HG03565 (cell line): ENCODE results near the gene PEPD.

Experiments
- ATAC-seq: cut with Tn5 transposase; IDR thresholded peaks from one replicate; pipeline ENCODE4 v1.9.1; 2021; ENCODE audit warnings: mild to moderate bottlenecking, moderate library complexity; ENCODE audit not compliant: unreplicated experiment

PEPD gene

DNA sequence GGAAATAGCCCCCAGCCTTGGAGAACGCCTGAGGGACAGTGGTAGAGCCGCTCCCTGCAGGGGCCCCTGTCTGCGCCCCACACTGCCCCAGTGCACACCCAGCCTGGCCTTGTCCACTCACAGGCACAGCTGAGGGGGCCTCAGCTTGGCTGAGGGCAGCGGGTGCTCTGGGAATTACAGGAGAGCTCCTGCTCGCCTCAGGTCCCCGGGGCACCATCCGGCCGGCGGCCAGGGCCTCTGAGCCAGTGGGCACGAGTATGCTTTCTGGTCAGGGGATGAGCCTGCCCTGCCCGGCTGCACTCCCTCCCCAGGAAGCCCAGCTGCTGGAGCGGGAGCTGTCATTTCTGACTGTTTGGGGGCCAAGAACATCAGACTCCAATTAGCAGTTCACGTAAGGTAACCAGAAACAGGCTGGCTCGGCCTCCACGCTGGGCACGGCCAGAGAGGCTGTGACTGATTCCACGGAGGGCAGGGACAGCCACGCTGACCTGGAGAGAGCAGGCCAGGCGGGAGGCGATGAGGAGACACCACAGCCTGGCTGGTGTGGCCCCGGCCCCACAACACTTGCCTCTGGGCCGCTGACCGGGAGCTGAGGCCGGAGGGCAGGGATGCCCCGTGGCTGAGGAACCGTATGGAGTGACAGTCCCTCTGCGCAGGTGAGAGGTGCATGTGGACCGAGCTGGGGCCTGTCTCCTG, 132.7 kb downstream of the PEPD start:
- ATAC-seq, result no peak

DNA sequence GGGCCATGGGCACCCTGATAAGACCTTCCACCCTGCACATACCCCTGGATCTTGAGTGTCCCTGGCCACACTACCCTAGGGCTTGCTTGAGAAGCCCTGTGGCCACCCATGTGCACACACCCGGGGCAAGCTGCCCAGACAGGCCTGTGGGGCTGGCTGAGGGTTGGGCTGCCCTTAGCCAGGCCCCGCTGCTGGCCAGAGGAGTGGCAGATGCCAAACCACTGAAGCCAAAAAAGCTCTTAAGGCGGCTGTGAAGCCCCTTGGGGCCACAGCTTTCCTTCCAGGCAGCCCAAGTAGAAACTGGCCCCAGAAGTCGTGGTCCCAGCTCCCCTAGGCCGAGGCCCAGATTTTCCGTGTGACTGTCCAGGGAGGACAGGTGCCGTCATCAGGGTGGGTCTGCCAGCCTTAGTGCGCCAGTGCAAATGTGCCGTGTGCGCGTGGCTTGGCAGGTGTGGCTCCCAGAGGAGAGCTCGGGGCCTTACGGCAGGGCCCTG, 133.3 kb downstream of the PEPD start:
- no peak for ATAC-seq

DNA sequence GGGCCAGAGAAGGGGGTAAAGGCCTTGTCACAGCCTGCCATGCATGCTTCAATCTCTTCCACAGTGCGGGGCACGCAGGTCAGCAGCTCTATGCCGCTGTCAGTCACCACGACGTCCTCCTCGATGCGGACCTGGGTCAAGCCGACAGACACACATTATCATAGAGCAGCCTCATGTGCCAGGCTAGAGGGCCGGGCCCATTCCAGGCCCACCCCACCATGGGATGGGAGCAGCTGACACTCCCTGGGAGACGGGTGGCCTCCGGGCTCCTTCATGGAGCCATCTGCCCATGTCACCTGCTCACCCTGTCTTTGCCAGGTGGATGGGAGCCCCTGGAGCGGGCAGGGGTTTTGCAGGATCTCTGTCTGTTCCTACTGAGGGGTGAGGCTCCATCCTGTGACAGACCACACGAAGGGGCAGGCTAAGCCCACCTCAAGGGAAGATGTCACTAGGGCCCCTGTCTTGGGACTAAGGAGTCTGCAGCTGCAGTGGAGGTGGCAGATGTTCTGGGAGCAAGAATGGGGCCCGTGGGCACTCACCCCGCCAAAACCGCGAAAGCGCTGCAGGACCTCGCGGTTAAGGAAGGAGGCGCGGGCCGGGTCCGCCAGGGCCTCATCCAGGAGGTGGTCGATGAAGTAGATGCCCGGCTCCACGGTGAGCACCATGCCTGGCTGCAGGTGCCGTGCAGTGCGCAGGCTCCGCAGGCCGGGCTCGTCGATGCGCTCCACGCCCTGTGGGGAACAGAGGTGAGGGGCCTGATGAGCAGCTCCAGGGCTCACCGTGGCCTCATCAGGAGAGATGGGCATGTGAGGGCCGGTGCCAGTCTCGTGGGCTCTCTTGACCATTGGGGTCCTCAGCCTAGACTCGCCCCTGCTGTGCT, 134.0 kb downstream of the PEPD start:
- no peak for ATAC-seq

DNA sequence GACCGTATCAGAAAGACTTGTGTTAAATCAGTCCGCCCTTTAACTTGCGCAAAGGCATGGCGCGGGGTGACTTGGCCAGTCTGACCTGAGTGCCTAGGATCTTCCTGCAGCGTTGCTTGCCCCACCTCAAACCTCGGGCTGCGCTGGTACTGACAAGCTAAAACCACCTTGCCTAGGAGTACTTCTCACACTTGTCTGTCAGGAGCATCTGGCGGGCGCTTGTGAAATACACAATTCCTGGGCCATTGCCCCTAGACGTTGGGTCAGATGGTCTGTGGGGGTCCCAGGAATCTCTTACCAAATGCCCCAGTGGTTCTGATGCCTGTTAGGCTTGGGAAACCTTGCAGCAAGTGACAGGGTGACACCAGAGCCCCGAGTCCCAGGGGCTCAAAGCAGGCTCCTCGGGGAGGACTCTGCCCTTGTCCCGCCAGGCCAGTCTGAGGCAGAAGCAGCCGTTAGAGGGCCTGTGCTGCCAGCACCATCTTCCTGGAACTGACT, 135.2 kb downstream of the PEPD start:
- no peak for ATAC-seq

DNA sequence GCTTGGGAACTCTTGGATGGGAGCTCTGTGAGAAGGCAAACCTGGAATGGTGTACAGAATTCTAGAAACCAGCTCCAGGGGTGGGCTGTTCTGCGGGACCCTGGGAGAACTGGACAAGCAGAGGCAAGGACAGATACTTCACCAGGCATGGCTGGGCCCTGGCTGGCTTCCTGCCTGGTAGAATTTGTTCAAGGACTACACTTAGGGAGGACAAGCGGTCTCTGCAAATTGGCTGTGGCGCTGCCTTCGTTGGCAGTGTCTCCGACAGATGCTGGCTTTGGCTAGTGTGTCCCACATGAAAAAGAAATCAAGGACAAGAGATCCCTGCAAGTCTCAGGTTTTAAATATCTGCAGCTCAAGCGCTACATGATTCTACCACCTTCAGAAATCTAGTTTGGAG, 135.6 kb downstream of the PEPD start:
- no peak for ATAC-seq

DNA sequence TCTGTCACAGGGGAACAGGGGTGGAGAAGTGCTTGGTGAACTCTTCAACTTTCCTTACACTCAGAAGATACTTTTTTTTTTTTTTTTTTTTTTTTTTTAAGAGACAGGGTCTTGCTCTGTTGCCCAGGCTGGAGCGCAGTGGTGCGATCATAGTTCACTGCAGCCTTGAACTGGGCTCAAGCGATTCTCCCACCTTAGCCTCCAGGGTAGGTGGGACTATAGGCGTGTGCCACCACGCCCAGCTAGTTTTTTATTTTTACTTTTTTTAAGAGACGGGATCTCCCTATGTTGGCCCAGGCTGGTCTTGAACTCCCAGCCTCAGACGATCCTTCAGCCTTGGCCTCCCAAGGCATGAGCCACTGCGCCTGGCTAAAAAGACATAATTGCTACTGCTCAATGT, 136.6 kb downstream of the PEPD start:
- ATAC-seq, result no peak

DNA sequence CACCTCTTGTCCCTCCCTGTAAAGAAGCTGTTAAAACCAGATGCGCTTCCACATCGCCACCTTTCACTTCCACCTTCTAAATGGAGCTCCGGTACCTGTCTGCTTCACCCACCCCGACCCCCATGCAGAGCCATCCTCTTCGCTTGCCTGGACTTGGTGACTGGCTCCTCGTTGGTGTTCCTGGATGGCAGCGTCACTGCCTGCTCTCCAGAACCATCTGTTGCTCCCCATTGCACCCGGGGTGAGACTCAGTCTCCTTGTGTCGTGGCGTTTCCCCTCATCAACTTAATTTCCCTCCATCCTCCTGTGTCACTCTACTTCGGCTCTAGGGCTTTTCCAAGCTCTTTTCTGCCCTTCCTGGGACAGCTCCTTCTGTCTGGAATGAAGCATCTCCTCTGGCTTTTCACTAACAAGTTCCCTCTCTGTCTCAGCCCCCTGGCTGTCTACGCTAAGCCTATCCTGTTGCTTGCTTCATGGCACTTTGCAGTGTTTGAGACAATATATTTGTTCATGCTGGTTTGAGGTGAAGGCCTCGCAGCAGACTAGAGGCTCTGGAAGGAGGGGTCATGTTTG, 137.8 kb downstream of the PEPD start:
- no peak for ATAC-seq

DNA sequence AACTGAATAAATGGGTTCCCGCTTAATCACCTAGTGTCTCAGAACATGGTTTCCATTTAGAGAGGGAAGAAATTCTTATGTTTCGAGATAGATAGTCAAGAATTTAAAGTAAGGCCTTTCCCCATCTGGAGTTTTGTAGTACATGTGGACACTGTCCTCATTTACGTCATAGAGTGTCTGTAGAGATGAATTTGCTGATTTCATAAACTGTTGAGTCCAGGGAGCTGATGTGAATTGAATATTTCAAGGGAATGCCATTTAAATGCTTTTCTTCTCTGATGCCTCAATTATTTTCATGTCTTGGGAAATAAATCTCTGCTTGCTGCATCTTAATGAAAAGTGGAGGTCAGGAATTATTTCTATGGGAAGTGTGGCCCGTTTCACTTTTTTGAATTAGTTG, 138.6 kb downstream of the PEPD start:
- ATAC-seq, result no peak

DNA sequence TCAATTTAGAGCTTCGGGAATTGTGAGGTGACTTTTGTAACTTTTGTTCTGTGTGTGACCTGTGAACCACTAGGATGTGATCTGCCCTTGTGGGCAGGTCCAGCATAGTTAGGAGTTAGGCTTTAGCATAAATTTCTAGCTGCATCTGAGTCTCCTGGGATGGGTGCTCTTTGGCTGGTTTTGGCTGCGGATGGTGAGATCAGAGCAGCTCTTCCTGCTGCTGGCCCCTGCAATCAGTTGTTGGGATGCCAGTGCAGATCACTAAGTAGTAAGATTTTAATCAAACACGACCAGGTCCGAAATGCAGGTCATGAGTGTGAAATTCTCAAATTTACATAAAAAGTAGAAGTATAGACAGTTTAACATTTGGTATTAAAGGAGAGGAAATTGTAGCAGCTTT, 139.6 kb downstream of the PEPD start:
- no peak for ATAC-seq

DNA sequence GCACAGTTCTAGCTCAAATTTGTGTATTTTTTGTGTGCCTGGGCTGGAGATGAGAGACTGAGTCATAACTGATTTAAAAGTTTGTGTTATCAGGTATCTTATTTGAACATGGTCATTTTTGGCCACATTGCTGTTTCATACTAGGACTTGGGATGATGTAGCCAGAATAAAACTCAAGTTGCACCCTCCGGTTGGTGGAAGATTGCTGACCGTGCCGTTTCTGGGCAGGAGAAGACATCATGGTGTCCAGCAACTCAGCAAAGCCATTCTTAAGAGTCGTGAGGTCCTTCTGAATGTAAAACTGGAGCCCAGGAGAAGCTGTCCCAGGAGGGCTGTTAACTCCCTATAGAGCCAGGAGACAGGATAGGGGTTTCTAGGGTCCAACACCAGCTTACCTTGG, 140.5 kb downstream of the PEPD start:
- ATAC-seq, result no peak

DNA sequence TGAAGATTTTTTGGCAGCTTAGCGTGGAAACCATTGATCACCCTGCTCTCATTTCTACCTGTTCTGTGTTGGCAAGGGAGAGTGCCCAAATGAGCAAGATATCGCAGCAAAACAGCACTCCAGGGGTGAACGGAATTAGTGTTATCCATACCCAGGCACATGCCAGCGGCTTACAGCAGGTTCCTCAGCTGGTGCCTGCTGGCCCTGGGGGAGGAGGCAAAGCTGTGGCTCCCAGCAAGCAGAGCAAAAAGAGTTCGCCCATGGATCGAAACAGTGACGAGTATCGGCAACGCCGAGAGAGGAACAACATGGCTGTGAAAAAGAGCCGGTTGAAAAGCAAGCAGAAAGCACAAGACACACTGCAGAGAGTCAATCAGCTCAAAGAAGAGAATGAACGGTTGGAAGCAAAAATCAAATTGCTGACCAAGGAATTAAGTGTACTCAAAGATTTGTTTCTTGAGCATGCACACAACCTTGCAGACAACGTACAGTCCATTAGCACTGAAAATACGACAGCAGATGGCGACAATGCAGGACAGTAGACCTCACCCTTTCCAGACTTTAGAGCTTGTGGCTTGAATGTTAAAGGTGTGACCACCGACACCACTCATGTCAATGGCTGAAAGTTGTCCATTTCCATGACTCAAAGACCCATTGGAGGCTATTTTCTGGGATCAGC, 142.3 kb downstream of the PEPD start:
- ATAC-seq, result no peak

DNA sequence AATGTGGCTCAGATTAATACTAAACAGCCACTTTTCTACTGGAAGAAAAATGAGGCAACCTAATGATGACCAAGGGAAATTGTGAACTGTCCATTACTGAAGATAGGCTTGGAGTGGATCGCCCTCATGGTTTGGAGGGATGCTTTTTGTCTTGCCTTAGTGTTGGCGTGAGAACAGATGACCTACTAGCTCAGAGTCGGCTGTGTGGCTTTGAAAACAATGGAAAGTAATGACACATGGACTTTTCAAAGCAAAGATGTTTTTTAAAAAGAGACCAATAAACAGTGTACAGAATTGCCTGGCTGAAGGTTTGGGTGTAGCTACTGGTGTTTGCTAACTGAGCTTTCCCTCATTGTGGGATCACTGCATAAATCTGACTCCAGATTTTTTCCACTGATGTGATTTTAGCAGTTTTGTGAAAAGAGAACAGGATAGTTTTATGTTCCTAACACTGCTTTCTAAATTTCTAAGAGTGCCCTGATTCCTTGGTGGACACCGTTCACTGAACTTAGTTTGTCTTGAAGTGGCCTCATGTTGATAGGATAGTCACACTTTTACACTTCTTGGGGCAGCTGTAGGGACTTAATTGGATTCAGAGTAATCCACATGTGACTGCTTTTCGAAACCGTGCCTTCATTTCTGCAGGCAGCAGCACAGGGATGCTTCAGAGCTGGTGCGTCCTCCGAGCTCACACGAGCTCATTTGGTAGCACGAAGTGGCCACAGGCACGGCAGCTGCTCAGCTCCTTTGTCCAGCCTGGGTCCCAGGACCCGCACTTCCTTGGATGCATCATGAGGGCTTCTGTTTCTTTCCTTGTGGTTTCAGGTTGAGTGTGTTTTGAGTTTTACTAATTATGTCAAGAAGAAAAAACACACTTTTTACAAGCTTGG, 143.8 kb downstream of the PEPD start:
- ATAC-seq, result no peak

DNA sequence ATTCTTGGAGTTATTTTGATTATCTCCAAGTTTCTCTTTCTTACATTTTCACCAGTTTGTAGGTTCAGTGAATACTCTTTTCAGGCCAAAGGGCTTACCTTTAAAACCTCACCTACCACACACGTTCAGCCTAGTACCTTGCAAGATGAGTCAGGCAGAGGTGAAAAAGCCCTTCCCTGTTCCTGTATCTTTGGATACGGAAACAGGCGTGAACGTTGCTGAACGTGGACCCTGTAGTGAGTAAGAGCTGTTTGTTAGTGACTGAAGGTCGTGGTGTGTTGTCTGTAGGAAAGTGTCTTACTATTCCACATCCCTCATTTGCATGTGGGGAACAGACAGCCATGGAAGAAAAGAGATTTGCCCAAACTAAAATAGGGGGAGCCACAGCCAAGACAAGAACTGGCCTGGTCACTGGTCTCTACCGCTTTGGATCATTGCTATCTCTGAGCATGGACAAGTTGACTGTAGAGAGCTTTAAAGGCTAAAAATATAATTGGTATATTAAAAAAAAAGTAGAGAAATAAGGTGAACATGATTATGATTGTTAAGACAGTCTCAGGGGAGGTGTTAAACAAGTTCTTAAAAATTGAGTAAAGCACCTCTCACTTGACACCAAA, 144.5 kb downstream of the PEPD start:
- ATAC-seq, result no peak

DNA sequence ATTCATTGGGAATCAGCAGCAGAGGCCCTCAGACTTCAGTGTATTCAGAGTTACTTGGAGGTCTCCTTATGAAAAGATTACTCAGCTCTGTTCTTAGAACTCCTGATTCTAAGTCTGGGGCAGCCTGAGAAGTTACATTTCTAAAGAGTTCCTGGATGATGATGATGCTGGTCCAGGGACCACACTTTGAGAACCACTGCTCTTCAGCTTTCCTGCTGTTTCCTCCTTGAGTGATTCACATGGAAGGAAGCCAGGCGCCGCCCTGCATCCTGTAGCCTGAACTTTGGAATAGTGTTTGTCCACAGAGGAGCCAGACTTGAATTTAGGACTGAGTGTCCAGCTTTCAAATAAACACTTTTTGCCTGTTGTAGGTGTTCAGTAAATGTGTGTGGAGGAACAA, 145.2 kb downstream of the PEPD start:
- ATAC-seq, result no peak

DNA sequence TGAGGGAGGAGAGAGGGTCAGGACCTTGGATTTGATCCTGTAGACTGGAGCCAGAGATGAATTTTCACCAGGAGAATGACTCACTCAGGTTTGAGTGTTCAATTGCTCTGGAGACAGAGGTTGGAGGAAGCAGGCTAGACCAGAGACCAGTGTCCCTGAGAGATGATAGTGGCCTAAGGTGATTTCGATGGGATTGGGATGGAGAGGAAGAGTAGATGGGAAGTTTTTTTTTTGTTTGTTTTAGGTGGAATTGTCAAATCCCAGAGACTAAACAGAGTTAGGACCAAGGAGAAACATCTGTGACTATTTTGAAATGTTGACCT, 145.8 kb downstream of the PEPD start:
- ATAC-seq, result no peak

DNA sequence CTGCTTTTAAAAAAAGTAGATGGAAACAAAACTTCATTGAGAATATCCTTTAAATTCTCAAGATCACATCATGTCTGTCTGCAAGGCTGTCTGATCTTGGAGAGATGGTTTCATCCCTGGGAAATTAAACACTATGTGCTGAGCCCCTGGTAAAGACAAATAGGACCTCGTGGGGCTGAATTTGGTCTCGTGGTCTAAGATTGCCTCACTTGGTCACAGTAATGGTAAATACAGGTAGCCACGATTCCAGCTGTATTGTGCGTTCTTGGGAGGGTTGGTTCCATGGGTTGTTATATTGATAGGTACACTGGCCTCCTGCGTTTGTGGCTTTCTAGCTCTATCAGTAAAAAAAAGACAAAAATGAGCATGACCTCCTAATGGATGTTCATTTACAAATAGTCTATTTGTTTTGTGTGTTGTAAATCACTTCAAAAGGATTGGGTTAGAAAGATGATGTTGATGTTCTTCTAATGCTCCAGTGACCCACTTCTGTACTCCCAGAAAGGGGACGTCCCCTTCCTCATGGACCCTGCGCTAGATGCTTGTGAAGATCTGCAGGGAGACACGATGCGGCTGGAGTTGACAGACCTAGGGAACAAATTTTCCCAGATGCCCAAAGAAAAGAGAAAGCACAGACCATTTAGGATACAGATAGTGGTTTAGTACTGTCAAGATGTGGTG, 146.3 kb downstream of the PEPD start:
- no peak for ATAC-seq

DNA sequence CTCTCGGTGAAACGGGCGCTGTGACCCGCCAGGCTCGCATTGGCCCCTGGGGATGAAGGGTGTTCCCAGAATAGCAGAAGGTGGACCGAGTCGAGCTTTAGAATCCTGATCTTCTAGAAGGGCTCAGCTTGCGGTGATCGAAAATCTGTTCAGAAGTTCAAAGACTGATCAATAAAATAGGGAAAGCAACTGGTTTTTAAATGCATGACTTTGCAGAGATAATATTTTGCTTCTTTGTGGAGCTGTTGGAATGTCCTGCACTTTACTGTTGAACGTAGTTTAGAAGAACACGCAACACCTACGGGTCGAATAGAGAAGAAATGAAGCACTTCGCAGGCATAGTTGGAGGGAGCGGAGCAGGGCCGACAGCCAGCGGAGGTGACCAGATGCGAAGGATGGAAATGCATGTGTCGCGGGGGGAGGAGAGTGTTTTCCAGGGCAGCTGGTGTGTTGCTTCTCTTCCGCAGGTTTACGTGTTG, 147.3 kb downstream of the PEPD start:
- no peak for ATAC-seq

DNA sequence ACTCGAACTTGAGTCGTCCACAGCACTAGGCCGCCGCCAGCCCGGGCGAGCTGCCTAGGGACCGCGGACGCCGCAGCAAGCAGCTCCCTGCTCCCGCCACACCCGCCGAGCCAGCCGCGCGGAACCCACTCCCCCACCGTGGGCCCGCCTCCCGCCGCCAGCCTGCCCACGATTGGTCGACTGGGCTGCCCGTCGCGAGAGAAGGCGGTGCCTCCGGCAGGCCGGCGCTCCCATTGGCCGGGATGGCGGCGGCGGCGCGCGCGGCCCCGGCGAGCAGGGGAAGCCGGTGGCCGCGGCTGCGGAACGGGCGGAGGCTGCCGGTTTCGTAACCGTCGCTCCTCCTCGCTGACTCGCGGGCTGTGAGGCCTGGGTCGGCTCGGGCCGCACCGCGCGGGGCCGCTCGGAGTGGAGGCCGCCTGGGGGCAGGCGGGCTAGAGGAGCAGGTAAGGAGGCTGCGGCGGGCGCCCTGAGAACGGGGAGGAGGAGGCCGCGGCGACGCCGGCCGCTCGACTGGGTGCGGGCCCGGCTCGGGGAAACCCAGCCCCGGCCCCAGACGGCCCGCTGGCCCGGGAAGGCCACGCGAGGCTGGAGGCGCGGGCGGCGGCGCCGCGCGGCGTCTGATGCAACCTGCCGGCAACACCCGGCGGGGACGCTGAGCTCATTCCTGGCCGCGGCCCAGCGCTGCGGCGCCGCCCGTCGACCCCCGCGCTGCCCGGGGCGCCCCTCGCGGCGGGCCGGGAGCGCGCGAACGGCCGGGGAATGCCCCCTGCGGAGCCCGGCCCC, 147.9 kb downstream of the PEPD start, which contains the start of gene CEBPG:
CEBPG (plus strand) TSS at position 257 of the 783 bp plus-strand sequence. CDS start 5,531 bp downstream, outside the sequence.
- peak; percentile 77 for ATAC-seq
